Measurements from ENCODE around the gene ZNF746. TPM values are rescaled to one million over a fixed set of nuclear protein-coding genes. Genes with fewer than 3 reads are reported as not detected.

Gene ZNF746
- polyA plus RNA-seq (2013, experiment 1 of 2): 15.7 TPM
- polyA plus RNA-seq (2013, experiment 2 of 2): 12.4 TPM

DNA sequence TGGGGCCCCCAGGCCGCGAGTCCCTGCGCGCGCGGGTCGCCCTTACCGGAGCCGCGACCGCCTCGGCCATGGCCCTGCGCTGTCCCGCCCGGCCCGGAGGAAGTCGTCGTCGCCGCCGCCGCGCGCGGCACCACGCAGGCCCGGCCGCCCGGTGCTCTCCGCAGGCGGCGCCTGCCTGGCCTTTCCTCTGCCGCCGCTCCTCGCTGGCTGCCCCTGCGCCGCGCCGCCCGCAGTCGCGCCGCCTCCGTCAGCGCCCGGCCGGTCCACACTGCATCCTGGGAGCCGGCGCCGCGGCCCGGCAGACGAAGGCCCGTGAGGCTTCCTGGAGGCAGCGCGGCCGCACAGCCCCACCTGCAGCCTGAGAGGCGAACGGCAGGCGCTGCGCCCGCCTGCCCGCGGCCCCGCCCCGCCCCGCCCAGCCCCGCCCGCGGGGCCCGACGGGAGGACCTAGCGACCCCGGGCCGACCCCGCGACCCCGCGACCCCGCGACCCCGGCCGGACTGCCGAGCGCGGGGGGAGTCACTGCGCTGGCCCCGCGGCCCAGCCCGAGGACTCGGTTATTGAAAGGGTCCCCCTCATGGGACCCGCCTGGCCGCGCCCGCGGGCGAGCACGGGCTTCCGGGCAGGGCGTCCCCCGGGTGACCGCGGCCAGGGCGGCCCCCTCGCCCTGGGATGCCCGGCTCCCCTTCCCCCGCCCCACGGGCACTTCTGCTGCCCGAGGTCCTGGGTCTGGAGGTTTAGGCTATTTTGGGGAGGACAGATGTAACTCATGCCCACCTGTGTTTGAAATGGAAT is at the start of gene ZNF746:
Gene ZNF746, minus strand, starts transcription at position 343 of the 795 bp plus-strand sequence. Its CDS starts 273 bp downstream, at position 70.
- peaks cover 20% of the 10 kb centered on the region for H3K36me3 ChIP-seq (ENCODE audit: control insufficient read depth, insufficient read depth, low read length)
- H3K9me3 ChIP-seq (ENCODE audit: control insufficient read depth, low read length): no peaks in the 10 kb centered on the region
- H3K27ac ChIP-seq (ENCODE audit: low read depth, low read length, severe bottlenecking): peak within 1 kb of the TSS; percentile 10
- H3K4me3 ChIP-seq (ENCODE audit: extremely low read depth, insufficient read depth, low read length, poor library complexity, severe bottlenecking): peak within 1 kb of the TSS; percentile 72
- no peaks in the 10 kb centered on the region for H3K4me1 ChIP-seq (ENCODE audit: control insufficient read depth, insufficient read depth, low read length, poor library complexity, severe bottlenecking)
- 0% methylated on average over 56 to 58 of the region's 109 CpGs for WGBS, 2 experiments (ENCODE audit: insufficient coverage in 2 of 2)

- Histone ChIP-seq H3K27ac (ENCODE audit: low read depth, low read length, severe bottlenecking) (no peak overlapping the region), H3K9me3 (ENCODE audit: control insufficient read depth, low read length) (no peaks in the 10 kb centered on the region), H3K4me1 (ENCODE audit: control insufficient read depth, insufficient read depth, low read length, poor library complexity, severe bottlenecking) (no peaks in the 10 kb centered on the region), H3K4me3 (ENCODE audit: extremely low read depth, insufficient read depth, low read length, poor library complexity, severe bottlenecking) (no peak overlapping the region), H3K36me3 (ENCODE audit: control insufficient read depth, insufficient read depth, low read length) (peaks cover 61% of the 10 kb centered on the region)
- WGBS, 2 experiments (ENCODE audit: insufficient coverage in 2 of 2): 85 to 94% methylated on average over 2 of the region's 3 CpGs
Measured at GRCh38 chr7:149547126-149547525, 49.5 kb upstream of the ZNF746 start.

DNA sequence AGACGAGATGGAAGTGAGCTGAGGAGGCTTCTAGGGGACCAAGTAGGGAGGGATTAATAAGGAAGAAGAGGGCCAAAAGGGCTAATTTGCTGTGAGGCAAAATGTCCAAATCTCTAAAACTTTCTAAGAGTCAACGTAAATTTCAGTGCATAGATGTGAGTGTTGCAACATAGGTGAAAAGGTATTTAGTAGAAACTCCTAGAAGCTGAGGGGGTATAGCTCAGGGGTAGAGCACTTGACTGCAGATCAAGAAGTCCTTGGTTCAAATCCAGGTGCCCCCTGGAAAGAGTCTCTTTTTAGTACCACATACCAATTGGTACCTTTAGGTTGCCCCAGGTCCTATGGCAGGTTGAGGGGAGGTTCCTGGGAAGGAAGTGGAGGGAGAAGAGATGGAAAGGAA is 48.7 kb upstream of the ZNF746 start:
- H3K4me1 ChIP-seq (ENCODE audit: control insufficient read depth, insufficient read depth, low read length, poor library complexity, severe bottlenecking): no peaks in the 10 kb centered on the region
- H3K27ac ChIP-seq (ENCODE audit: low read depth, low read length, severe bottlenecking): no peak overlapping the region
- peaks cover 2% of the 10 kb centered on the region for H3K9me3 ChIP-seq (ENCODE audit: control insufficient read depth, low read length)
- WGBS, 2 experiments (ENCODE audit: insufficient coverage in 2 of 2): 94% methylated on average over 2 of the region's 2 CpGs
- H3K4me3 ChIP-seq (ENCODE audit: extremely low read depth, insufficient read depth, low read length, poor library complexity, severe bottlenecking): no peak overlapping the region
- peaks cover 54% of the 10 kb centered on the region for H3K36me3 ChIP-seq (ENCODE audit: control insufficient read depth, insufficient read depth, low read length)

DNA sequence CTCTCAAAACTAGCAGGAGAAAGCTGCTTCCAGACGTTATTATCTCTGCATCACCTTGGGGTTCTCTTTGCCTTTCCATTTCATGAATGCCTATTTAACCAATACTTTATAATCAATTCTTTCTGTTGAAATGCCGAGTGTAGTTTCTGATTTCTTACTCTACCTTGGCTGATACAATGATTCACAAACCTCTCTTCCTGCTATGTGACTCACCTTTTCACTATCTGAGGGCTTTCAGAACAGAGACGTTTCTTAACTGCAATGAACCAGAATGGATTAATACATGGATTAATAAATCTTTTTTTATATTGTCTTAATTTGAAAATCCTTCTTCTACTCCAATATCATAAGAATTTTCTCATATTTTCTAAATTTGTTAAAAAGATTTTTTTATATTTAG is 46.4 kb upstream of the ZNF746 start:
- H3K36me3 ChIP-seq (ENCODE audit: control insufficient read depth, insufficient read depth, low read length): peaks cover 31% of the 10 kb centered on the region
- peaks cover 4% of the 10 kb centered on the region for H3K9me3 ChIP-seq (ENCODE audit: control insufficient read depth, low read length)
- H3K4me3 ChIP-seq (ENCODE audit: extremely low read depth, insufficient read depth, low read length, poor library complexity, severe bottlenecking): no peak overlapping the region
- no peak overlapping the region for H3K27ac ChIP-seq (ENCODE audit: low read depth, low read length, severe bottlenecking)
- 73 to 83% methylated on average over 1 of the region's 3 CpGs for WGBS, 2 experiments (ENCODE audit: insufficient coverage in 2 of 2)
- H3K4me1 ChIP-seq (ENCODE audit: control insufficient read depth, insufficient read depth, low read length, poor library complexity, severe bottlenecking): no peaks in the 10 kb centered on the region

DNA sequence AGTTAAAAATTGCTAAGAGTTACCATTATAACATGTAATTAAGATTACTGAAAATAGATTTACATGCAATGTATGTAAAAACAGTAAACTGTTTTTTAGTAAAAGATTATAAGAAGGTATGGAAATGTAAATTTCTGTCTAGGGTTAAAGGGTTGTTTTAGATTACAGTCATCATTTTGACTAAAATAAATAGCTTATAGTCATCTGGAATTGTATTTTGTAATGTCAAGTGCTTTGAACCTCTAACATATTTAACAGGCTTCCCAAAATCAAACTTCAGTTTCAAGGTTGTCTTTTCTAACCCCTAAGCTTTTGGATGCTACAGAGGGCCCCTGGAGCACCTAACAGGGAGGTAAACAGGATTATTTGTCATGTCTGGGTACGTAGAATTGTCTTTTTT is 35.0 kb upstream of the ZNF746 start:
- Histone ChIP-seq H3K4me1 (ENCODE audit: control insufficient read depth, insufficient read depth, low read length, poor library complexity, severe bottlenecking) (no peaks in the 10 kb centered on the region), H3K9me3 (ENCODE audit: control insufficient read depth, low read length) (peaks cover 59% of the 10 kb centered on the region), H3K4me3 (ENCODE audit: extremely low read depth, insufficient read depth, low read length, poor library complexity, severe bottlenecking) (no peak overlapping the region), H3K36me3 (ENCODE audit: control insufficient read depth, insufficient read depth, low read length) (no peaks in the 10 kb centered on the region), H3K27ac (ENCODE audit: low read depth, low read length, severe bottlenecking) (no peak overlapping the region)
- no CpG with 5 or more reads among the region's 1 CpG for WGBS, 2 experiments (ENCODE audit: insufficient coverage in 2 of 2)

GRCh38 chr7:149529136-149529718 is 31.6 kb upstream of the ZNF746 start:
- no peaks in the 10 kb centered on the region for H3K4me1 ChIP-seq (ENCODE audit: control insufficient read depth, insufficient read depth, low read length, poor library complexity, severe bottlenecking)
- no peak overlapping the region for H3K27ac ChIP-seq (ENCODE audit: low read depth, low read length, severe bottlenecking)
- peaks cover 55% of the 10 kb centered on the region for H3K9me3 ChIP-seq (ENCODE audit: control insufficient read depth, low read length)
- H3K4me3 ChIP-seq (ENCODE audit: extremely low read depth, insufficient read depth, low read length, poor library complexity, severe bottlenecking): no peak overlapping the region
- 0 to 45% methylated on average over 1 to 4 of the region's 4 CpGs for WGBS, 2 experiments (ENCODE audit: insufficient coverage in 2 of 2)
- no peaks in the 10 kb centered on the region for H3K36me3 ChIP-seq (ENCODE audit: control insufficient read depth, insufficient read depth, low read length)

GRCh38 chr7:149527414-149527813 is 29.8 kb upstream of the ZNF746 start:
- WGBS, 2 experiments (ENCODE audit: insufficient coverage in 2 of 2): 100% methylated on average over 1 of the region's 1 CpG; no CpG with 5 or more reads in 1 of the 2 experiments
- Histone ChIP-seq H3K27ac (ENCODE audit: low read depth, low read length, severe bottlenecking) (no peak overlapping the region), H3K36me3 (ENCODE audit: control insufficient read depth, insufficient read depth, low read length) (no peaks in the 10 kb centered on the region), H3K4me1 (ENCODE audit: control insufficient read depth, insufficient read depth, low read length, poor library complexity, severe bottlenecking) (no peaks in the 10 kb centered on the region), H3K4me3 (ENCODE audit: extremely low read depth, insufficient read depth, low read length, poor library complexity, severe bottlenecking) (no peak overlapping the region), H3K9me3 (ENCODE audit: control insufficient read depth, low read length) (peaks cover 41% of the 10 kb centered on the region)

DNA sequence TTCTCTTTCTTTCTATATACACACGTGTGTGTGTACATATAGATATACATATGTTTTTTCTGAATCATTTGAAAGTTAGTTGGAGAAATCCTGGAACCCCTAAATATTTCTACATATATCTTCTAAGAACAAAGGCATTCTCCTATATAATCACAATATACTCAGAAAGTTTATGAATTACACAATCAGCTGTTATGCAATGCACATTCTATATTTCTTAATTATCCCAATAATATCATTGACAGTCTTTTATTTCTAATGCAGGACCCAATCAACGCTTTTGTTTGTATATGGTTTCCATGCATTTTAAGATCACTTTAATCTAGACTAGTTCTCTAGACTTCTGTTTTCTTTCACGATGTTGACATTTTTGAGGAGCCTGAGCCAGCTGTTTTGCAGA is 27.7 kb upstream of the ZNF746 start:
- Histone ChIP-seq H3K27ac (ENCODE audit: low read depth, low read length, severe bottlenecking) (no peak overlapping the region), H3K9me3 (ENCODE audit: control insufficient read depth, low read length) (peaks cover 28% of the 10 kb centered on the region), H3K36me3 (ENCODE audit: control insufficient read depth, insufficient read depth, low read length) (no peaks in the 10 kb centered on the region), H3K4me3 (ENCODE audit: extremely low read depth, insufficient read depth, low read length, poor library complexity, severe bottlenecking) (no peak overlapping the region), H3K4me1 (ENCODE audit: control insufficient read depth, insufficient read depth, low read length, poor library complexity, severe bottlenecking) (no peaks in the 10 kb centered on the region)
- WGBS, 2 experiments (ENCODE audit: insufficient coverage in 2 of 2): 80% methylated on average over 1 of the region's 3 CpGs; no CpG with 5 or more reads in 1 of the 2 experiments

GRCh38 chr7:149524394-149524793 is 26.8 kb upstream of the ZNF746 start:
- Histone ChIP-seq H3K4me3 (ENCODE audit: extremely low read depth, insufficient read depth, low read length, poor library complexity, severe bottlenecking) (no peak overlapping the region), H3K4me1 (ENCODE audit: control insufficient read depth, insufficient read depth, low read length, poor library complexity, severe bottlenecking) (no peaks in the 10 kb centered on the region), H3K27ac (ENCODE audit: low read depth, low read length, severe bottlenecking) (no peak overlapping the region), H3K36me3 (ENCODE audit: control insufficient read depth, insufficient read depth, low read length) (no peaks in the 10 kb centered on the region), H3K9me3 (ENCODE audit: control insufficient read depth, low read length) (peaks cover 22% of the 10 kb centered on the region)

DNA sequence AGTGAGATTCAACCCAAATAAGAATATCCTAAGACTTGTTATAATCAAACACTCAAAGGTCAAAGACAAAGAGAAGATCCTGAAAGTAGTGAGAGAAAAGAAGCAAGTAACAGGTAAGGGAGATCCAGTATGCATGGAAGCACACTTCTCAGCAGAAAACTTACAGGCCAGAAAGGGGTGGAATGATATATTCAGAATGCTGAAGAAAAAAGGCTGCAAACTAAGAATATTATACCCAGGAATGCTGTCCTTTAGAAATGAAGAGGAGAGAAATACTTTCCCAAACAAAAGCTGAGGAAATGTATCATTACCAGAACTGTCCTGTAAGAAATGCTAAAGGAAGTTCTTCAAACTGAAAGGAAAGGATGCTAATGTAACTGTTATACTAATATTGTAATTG is 12.6 kb upstream of the ZNF746 start:
- H3K4me3 ChIP-seq (ENCODE audit: extremely low read depth, insufficient read depth, low read length, poor library complexity, severe bottlenecking): no peak overlapping the region
- H3K27ac ChIP-seq (ENCODE audit: low read depth, low read length, severe bottlenecking): no peak overlapping the region
- H3K36me3 ChIP-seq (ENCODE audit: control insufficient read depth, insufficient read depth, low read length): no peaks in the 10 kb centered on the region
- H3K9me3 ChIP-seq (ENCODE audit: control insufficient read depth, low read length): peaks cover 15% of the 10 kb centered on the region
- H3K4me1 ChIP-seq (ENCODE audit: control insufficient read depth, insufficient read depth, low read length, poor library complexity, severe bottlenecking): no peaks in the 10 kb centered on the region

DNA sequence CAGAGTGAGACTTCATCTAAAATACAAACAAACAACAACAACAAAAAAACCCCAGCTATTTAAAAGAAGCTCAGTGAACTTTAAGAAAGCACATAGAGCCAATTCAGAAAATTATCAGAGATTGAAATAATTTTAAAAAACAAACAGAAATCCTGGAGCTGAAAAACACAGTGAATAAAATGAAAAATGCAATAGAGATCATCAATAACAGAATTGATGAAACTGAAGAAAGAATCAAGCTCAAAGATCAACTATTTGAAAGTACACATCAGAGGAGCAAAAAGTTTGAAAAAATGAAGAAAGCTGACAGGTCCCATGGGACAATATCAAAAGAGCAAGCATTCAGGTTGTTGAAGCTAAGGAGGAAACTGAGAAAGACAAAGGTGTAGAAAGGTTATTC is 12.2 kb upstream of the ZNF746 start:
- Histone ChIP-seq H3K4me1 (ENCODE audit: control insufficient read depth, insufficient read depth, low read length, poor library complexity, severe bottlenecking) (no peaks in the 10 kb centered on the region), H3K27ac (ENCODE audit: low read depth, low read length, severe bottlenecking) (no peak overlapping the region), H3K36me3 (ENCODE audit: control insufficient read depth, insufficient read depth, low read length) (no peaks in the 10 kb centered on the region), H3K4me3 (ENCODE audit: extremely low read depth, insufficient read depth, low read length, poor library complexity, severe bottlenecking) (no peak overlapping the region), H3K9me3 (ENCODE audit: control insufficient read depth, low read length) (peaks cover 15% of the 10 kb centered on the region)
